ENCODE measurements around the gene PIGU. TPM values are rescaled to one million over a fixed set of nuclear protein-coding genes. Genes with fewer than 3 reads are reported as not detected.

The PIGU gene
- total and polyA plus RNA-seq, 2 of the 13 experiments (the other 11 are each of a cell fraction or from before 2014, with no cell fraction given) = 45.5 to 231 TPM

DNA sequence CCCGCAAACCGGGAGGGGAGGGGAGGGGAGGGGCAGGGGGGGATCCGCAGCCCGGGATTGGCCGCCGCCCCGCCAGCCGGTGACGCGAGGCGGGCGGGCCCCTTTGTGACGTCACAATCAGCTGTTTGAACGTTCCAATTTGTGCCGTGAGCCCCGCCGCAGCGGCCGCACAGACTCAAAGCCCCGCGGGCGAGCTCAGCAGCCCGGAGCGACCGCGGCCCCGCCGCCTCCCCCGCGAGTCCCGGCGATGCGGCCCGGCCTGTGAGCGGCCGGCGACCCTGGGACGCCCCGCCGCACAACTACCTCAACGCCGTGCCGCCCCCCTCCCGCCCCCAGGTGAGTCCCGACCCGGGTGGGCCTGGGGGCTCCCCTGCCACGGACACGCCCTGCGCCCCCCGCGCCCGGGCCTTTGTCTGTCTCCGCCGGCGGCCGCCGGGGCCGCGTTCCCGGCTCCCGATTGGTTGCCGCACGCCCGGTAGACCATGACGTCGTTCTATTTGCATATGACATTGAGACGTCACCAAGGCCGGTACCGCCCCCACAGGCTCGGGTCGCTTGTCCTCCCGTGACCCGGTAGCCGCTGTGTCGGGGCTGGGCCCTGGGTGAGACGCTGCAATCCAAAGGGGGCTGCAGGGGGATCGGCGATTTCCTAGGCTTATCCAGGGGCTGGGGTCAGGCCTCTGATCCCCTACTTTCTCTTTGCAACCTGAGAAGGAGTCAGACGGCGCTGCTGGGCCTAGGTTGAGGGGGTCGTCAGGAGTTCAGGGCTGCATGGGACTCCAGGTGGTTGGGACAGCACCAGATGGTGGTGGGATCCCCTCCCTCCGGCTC is 27.5 kb upstream of the PIGU start, which contains the start of gene TP53INP2 (continued):
- TF ChIP-seq, protein P1, sequence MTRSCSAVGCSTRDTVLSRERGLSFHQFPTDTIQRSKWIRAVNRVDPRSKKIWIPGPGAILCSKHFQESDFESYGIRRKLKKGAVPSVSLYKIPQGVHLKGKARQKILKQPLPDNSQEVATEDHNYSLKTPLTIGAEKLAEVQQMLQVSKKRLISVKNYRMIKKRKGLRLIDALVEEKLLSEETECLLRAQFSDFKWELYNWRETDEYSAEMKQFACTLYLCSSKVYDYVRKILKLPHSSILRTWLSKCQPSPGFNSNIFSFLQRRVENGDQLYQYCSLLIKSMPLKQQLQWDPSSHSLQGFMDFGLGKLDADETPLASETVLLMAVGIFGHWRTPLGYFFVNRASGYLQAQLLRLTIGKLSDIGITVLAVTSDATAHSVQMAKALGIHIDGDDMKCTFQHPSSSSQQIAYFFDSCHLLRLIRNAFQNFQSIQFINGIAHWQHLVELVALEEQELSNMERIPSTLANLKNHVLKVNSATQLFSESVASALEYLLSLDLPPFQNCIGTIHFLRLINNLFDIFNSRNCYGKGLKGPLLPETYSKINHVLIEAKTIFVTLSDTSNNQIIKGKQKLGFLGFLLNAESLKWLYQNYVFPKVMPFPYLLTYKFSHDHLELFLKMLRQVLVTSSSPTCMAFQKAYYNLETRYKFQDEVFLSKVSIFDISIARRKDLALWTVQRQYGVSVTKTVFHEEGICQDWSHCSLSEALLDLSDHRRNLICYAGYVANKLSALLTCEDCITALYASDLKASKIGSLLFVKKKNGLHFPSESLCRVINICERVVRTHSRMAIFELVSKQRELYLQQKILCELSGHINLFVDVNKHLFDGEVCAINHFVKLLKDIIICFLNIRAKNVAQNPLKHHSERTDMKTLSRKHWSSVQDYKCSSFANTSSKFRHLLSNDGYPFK (CRISPR knock-in tag; IDR thresholded peaks at IDR 0.05; ENCODE audit: borderline replicate concordance) = no peak; the same call in 1 of the 2 replicates
- TF ChIP-seq NFE2 (CRISPR knock-in tag; IDR thresholded peaks at IDR 0.05) = no peak
- TF ChIP-seq ZNF10 (CRISPR knock-in tag; IDR thresholded peaks at IDR 0.05; ENCODE audit: borderline replicate concordance, low read depth) = no peak
- TF ChIP-seq ZNF331 (CRISPR knock-in tag; IDR thresholded peaks at IDR 0.05) = no peak; the same call in 1 of the 2 replicates
- TF ChIP-seq ZZZ3 (CRISPR knock-in tag; IDR thresholded peaks at IDR 0.05; ENCODE audit: borderline replicate concordance) = no peak; the same call in 1 of the 2 replicates
- 0 out of 2 replicates have a peak, but pooled peaks have one; percentile 30 for TF ChIP-seq ZSCAN31 (CRISPR knock-in tag; IDR thresholded peaks at IDR 0.05; ENCODE audit: low read depth)
- no peak for TF ChIP-seq HOXA9 (CRISPR knock-in tag; IDR thresholded peaks at IDR 0.05; ENCODE audit: borderline replicate concordance)
- TF ChIP-seq ATF7-NPFF (CRISPR knock-in tag; IDR thresholded peaks at IDR 0.05; ENCODE audit: low read depth) = peak; percentile 35
- peak; percentile 43; the same call in 1 of the 2 replicates for TF ChIP-seq ELF3 (CRISPR knock-in tag; IDR thresholded peaks at IDR 0.05)
- TF ChIP-seq, protein P2, sequence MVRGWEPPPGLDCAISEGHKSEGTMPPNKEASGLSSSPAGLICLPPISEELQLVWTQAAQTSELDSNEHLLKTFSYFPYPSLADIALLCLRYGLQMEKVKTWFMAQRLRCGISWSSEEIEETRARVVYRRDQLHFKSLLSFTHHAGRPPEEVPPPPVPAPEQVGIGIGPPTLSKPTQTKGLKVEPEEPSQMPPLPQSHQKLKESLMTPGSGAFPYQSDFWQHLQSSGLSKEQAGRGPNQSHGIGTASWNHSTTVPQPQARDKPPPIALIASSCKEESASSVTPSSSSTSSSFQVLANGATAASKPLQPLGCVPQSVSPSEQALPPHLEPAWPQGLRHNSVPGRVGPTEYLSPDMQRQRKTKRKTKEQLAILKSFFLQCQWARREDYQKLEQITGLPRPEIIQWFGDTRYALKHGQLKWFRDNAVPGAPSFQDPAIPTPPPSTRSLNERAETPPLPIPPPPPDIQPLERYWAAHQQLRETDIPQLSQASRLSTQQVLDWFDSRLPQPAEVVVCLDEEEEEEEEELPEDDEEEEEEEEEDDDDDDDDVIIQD (CRISPR knock-in tag; IDR thresholded peaks at IDR 0.05; ENCODE audit: low read depth) = no peak
- TF ChIP-seq FOXA3 (CRISPR knock-in tag; IDR thresholded peaks at IDR 0.05) = peak; percentile 25; the same call in 1 of the 2 replicates
- TF ChIP-seq, protein P3, sequence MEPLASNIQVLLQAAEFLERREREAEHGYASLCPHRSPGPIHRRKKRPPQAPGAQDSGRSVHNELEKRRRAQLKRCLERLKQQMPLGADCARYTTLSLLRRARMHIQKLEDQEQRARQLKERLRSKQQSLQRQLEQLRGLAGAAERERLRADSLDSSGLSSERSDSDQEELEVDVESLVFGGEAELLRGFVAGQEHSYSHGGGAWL (CRISPR knock-in tag; IDR thresholded peaks at IDR 0.05) = peak; percentile 57; the same call in 1 of the 2 replicates
- 0 out of 2 replicates have a peak, but pooled peaks have one; percentile 65 for TF ChIP-seq ZNF749 (CRISPR knock-in tag; IDR thresholded peaks at IDR 0.05; ENCODE audit: borderline replicate concordance)
- TF ChIP-seq REL (CRISPR knock-in tag; conservative IDR thresholded peaks at IDR 0.05) = no peak
- peak; percentile 65 for TF ChIP-seq ZSCAN21 (CRISPR knock-in tag; IDR thresholded peaks at IDR 0.05; ENCODE audit: borderline replicate concordance)
- TF ChIP-seq, protein P4, sequence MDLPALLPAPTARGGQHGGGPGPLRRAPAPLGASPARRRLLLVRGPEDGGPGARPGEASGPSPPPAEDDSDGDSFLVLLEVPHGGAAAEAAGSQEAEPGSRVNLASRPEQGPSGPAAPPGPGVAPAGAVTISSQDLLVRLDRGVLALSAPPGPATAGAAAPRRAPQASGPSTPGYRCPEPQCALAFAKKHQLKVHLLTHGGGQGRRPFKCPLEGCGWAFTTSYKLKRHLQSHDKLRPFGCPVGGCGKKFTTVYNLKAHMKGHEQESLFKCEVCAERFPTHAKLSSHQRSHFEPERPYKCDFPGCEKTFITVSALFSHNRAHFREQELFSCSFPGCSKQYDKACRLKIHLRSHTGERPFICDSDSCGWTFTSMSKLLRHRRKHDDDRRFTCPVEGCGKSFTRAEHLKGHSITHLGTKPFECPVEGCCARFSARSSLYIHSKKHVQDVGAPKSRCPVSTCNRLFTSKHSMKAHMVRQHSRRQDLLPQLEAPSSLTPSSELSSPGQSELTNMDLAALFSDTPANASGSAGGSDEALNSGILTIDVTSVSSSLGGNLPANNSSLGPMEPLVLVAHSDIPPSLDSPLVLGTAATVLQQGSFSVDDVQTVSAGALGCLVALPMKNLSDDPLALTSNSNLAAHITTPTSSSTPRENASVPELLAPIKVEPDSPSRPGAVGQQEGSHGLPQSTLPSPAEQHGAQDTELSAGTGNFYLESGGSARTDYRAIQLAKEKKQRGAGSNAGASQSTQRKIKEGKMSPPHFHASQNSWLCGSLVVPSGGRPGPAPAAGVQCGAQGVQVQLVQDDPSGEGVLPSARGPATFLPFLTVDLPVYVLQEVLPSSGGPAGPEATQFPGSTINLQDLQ (CRISPR knock-in tag; IDR thresholded peaks at IDR 0.05) = 0 out of 2 replicates have a peak, but pooled peaks have one; percentile 85
- no peak for TF ChIP-seq ZNF383 (CRISPR knock-in tag; IDR thresholded peaks at IDR 0.05; ENCODE audit: borderline replicate concordance)
- TF ChIP-seq ZNF143 (CRISPR knock-in tag; IDR thresholded peaks at IDR 0.05) = no peak
- TF ChIP-seq HDAC2 (CRISPR knock-in tag; IDR thresholded peaks at IDR 0.05) = 0 out of 2 replicates have a peak, but pooled peaks have one; percentile 26
- no peak; the same call in 1 of the 2 replicates for TF ChIP-seq NFE2L1 (CRISPR knock-in tag; IDR thresholded peaks at IDR 0.05; ENCODE audit: borderline replicate concordance)
- TF ChIP-seq SRSF4 (IDR thresholded peaks at IDR 0.05; ENCODE audit: low read depth, low read length, poor library complexity, severe bottlenecking) = peak; percentile 72
